ENCODE data around the gene TAF1B.

TAF1B gene

GRCh38 chr2:9808334-9809063 is 34.8 kb upstream of the TAF1B start:
- DNase-seq: no peak

- DNase-seq: peak; percentile 42
Observed at GRCh38 chr2:9809064-9809356, 34.3 kb upstream of the TAF1B start.

GRCh38 chr2:9809448-9810088 is 33.7 kb upstream of the TAF1B start:
- peak; percentile 62 for DNase-seq

GRCh38 chr2:9811216-9811615 is 32.1 kb upstream of the TAF1B start:
- DNase-seq: no peak

- DNase-seq: no peak
Observed at GRCh38 chr2:9811679-9812511, 31.4 kb upstream of the TAF1B start.

- no peak for DNase-seq
Observed at GRCh38 chr2:9812945-9813311, 30.3 kb upstream of the TAF1B start.

- DNase-seq: peak; percentile 69
Observed at GRCh38 chr2:9813312-9814128, 29.8 kb upstream of the TAF1B start.

GRCh38 chr2:9814129-9814868 is 29.0 kb upstream of the TAF1B start:
- DNase-seq: no peak

GRCh38 chr2:9815076-9815475 is 28.2 kb upstream of the TAF1B start:
- no peak for DNase-seq

GRCh38 chr2:9815844-9816279 is 27.4 kb upstream of the TAF1B start:
- DNase-seq: no peak

- no peak for DNase-seq
Observed at GRCh38 chr2:9818097-9818496, 25.2 kb upstream of the TAF1B start.

- no peak for DNase-seq
Observed at GRCh38 chr2:9819551-9819950, 23.7 kb upstream of the TAF1B start.

GRCh38 chr2:9820020-9820973 is 23.0 kb upstream of the TAF1B start:
- no peak for DNase-seq

- no peak for DNase-seq
Observed at GRCh38 chr2:9821805-9822445, 21.3 kb upstream of the TAF1B start.

- DNase-seq: no peak
Observed at GRCh38 chr2:9824441-9824840, 18.8 kb upstream of the TAF1B start.

GRCh38 chr2:9824956-9825720 is 18.1 kb upstream of the TAF1B start:
- DNase-seq: no peak

GRCh38 chr2:9826208-9826607 is 17.1 kb upstream of the TAF1B start:
- DNase-seq: no peak

- DNase-seq: no peak
Observed at GRCh38 chr2:9830685-9831410, 12.4 kb upstream of the TAF1B start.

- DNase-seq: no peak
Observed at GRCh38 chr2:9831670-9832069, 11.6 kb upstream of the TAF1B start.

Measured in NCI-H345 (cell line).